Measurements from ENCODE around the gene TBC1D2.
"Not testable (repeated sequence)": the region's sequence is repeated elsewhere in the genome, so short reads cannot be mapped to it uniquely, and the experiment has no call there.

The TBC1D2 gene

DNA sequence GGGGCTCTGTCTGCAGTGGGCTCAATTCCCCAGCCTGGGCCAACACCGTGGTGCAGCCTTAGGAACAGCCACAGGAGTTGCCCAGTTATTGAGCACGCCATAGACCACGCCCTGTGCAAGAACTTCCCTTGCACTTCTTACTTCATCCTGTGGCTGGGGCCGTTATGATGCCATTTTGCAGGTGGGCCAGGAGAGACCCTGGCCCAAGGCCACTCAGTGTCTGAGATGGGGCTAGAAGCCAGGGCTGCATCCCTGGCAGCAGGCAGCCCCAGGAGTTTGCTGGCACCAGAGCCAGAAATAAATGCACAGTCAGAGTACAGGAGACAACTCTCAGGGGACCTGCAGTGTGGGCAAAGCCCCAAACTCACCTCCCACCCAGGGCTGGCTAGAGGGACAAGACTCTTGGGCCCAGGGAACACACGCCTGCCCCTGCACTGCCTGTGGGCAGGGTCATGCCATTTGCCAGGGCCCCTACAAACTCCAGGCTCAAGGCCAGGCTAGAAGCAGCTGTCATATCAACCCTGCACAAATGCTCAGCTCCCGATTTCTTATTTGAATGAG is 69.8 kb downstream of the TBC1D2 start:
- no peak for DNase-seq

DNA sequence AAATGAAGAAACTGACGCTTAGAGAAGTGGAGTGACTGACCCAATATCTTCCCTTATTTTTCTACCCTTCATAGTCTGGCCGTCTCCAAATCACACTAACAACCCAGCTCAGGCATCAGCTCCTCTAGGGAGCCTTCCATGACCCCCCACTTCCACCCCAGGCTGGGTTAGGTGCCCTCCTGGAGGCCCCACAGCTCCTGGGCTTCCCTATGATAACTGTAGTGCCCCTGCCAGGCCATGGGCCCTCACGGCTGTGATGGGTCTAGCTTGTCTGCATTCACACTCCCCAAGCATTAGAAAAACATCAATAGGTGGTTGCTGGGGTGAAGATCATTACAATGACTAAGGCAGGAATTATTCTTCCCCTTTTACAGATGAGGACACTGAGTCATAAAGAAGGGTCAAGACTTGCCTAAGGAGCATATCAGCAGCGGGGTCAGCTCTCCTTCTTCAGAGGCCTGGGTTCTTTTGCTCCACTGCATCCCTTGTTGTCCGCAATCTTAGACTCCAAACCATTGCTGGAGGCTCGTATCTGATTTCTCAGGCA is 70.4 kb downstream of the TBC1D2 start:
- DNase-seq: no peak

- no peak for DNase-seq
Observed at GRCh38 chr9:98184326-98184725, 71.1 kb downstream of the TBC1D2 start.

- DNase-seq: no peak
Observed at GRCh38 chr9:98182889-98183599, 72.4 kb downstream of the TBC1D2 start.

DNA sequence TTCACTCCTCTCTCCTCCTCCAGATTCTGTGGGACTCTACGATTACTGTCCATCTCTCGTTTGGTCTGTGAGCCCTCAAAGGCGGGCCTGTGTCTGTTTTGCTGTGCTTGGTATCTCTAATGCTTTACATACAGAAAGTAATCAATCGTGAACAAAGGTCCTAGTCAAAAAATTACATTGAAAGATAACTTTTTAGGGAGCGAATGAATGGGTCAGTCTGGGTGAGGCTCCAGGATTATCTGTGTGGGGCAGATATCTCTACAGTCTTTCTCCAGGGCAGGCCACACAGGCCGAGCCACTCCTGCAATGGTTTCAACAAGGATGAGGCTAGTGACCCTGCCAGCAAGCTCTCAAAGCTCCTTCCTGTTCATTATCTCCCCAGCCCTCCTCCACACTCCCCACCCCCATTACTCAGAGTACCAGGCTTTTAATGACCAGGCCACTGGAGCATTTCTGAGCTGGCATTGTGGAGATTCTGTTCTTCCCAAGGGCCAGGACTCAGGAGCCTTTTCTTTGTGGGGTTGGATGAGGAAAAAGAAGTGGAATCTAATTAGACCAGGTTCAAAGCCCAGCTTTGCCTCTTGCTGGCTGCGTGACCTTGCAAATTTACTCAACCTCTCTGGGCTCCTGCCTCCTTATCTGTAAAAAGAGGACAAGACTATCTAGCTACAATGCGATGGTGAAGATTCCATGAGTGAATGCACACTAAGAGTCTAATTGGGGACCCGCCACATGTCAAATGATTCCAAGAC is 73.2 kb downstream of the TBC1D2 start:
- DNase-seq: no peak

DNA sequence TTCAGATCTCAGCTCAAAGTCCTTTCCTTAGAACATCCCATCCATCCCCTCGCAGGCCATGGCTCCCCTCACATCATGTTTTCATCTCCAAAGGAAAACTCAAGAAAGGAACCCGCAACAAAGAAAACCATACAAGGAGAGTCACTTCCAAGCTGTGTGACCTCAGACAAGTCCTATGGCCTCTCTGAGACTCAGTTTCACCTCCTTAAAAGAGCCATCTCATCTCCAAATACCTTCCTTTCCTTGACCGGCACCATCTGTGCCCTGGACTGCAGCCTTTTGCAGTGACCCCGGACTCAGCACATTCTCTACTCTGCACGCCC is 73.7 kb downstream of the TBC1D2 start:
- DNase-seq: no peak

DNA sequence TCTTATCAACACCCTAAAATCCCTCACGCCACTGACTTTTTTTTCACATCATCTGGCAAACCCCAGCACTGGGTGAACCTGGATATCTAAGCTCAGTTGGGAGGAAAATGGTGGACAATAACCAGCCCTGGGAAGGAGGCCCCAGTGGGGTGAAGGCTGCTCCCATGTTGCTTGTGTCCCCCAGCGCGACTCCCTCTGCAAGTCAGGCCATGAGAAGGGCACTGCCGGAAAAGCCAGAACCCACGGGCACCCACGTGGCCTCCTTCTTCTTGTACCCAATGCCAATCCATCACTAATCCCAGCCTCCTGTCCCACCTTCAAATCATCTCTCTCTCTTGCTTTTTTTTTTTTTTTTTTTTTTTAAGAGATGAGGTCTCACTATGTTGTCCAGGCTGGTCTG is 74.5 kb downstream of the TBC1D2 start:
- DNase-seq: no peak

DNA sequence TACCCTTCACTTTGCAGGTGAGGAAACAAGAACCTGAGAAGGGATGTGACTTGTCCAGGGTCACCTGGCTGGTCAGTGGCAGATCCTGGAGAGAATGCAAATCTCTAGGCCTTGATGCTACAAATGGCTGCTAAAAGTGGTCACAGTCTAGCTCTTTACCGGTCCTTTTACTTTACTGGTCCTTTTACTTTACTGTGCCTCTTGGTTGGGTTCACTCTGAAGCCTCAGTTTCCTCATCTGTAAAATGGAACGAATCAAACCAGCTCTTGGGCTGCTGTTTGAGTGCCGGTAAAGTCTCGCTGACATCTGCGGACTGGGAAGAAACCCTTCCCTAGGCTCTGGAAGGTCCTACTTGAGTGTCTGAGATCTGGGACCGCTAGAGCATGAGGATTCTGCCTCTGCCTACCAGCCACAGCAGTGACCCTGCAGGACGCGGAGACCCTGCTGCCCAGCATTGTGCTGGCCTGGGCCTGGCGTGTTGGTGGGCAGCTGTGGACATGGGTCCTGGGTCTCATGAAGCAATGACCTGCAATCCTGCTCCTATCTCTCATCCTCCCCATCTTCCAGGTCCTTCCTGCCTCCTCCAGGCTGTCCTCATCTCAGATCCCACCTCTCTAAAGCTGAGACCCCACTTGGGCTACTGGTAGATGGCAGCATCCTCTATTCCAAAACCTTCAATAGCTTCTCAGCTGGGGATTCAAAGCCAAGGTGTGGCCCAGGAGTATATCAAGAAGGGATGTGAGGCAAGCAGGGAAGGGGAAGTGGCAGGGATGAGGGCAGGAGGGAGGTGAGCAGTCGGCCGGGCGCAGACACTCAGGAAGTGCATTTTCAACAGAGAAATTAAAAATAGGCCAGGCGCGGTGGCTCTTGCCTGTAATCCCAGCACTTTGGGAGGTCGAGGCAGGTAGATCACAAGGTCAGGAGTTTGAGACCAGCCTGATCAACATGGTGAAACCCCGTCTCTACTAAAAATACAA is 76.3 kb downstream of the TBC1D2 start:
- no peak for DNase-seq

- no peak for DNase-seq
Observed at GRCh38 chr9:98176391-98177259, 78.8 kb downstream of the TBC1D2 start.

GRCh38 chr9:98175762-98176161 is 79.7 kb downstream of the TBC1D2 start:
- DNase-seq: no peak

GRCh38 chr9:98175028-98175569 is 80.3 kb downstream of the TBC1D2 start:
- DNase-seq: no peak

GRCh38 chr9:98174502-98174918 is 80.9 kb downstream of the TBC1D2 start:
- not testable (repeated sequence) for DNase-seq

GRCh38 chr9:98173181-98173580 is 82.3 kb downstream of the TBC1D2 start:
- DNase-seq: no peak

DNA sequence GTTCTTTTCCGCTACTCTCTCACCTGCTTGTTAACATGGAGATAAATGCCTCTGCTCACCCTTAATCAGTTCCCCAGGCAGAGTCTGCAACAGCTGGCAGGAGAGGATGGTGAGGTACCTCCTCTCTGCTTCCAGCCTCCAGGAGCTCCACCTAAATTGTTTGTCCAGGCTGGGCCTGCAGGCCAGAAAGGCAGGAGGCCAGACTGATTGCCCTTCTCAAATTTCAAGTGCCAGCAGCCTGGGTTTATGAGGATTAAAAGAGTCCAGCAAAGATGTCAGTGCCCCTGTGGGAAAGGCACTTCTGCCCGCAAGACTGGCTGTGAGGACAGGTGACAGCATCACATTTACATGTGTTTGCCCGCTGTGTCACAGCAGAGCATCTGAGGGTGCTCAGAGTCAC is 82.8 kb downstream of the TBC1D2 start:
- no peak for DNase-seq

DNA sequence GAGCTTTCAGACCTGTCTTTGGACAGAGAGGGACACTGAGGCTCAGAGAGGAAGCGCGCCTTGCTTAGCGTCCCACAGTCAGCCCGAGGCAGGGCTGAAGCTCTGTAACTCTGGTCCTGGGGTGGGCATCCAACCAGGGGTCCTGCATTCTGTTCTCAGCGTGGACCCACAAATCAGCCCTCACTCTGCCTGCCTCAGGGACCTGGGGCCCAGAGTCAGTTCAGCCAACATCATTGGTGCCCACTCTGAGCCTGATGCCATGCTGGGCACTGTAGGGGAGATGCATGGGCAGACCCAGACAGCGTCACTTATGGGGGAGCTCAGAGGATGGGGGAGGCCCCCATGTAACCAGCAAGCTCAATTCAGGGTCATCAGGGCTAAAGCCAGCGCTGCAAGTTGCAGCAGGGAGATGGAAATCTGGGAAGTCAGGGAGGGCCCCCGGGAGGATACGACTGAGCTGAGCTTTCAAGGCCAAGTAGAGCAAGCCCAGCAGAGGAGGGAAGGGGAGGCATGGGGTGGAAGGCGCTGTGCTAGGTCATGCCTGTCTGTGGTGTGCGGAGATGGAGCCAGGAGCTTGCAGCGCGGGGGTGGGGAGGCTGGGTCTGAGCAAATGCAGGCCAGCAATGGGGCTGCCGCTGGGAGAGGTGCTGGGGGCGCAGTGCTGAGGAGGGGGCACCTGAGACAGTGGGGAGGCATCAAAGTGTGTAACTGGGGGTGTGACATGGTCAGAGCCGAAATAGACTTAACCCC is 84.1 kb downstream of the TBC1D2 start:
- no peak for DNase-seq

GRCh38 chr9:98168941-98169488 is 86.4 kb downstream of the TBC1D2 start:
- DNase-seq: no peak

- DNase-seq: no peak
Observed at GRCh38 chr9:98168153-98168780, 87.2 kb downstream of the TBC1D2 start.

GRCh38 chr9:98164912-98165311 is 90.5 kb downstream of the TBC1D2 start:
- DNase-seq: no peak

- no peak for DNase-seq
Observed at GRCh38 chr9:98162613-98163012, 92.8 kb downstream of the TBC1D2 start.

DNA sequence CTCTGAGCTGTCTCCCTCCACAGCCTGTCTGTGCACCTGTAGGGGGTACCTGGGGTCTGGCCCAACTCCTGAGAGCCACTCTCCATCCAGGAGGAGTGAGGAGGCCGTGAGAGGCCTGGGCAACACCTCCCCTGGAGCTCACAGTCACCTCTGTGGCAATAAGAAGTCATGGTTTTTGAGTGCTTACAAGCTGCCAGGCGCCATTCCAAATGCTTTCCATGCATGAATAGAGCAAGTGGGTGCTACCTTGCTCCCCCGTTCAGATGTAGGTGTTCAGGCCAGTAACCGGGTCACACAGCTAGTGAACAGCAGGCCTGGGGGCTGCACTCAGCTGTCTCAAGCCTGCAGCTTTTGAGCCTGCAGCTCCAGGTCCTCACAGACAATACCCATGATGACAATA is 93.6 kb downstream of the TBC1D2 start:
- no peak for DNase-seq

Data from CD4-positive, alpha-beta T cell treated with Interleukin-15 for 1 hour (primary cell).